SK-N-SH treated with all-trans-retinoic acid at 6 μM for 48 hours (cell line): Measurements from ENCODE around the gene HCK.

Source experiments
- ATAC-seq: fragments of 200-7000 bp; cut with Tn5 transposase; 3 replicates; pipeline ENCODE4 v1.9.1; 2020; ENCODE audit warnings: mild to moderate bottlenecking, moderate library complexity
- ARNTL ChIP-seq: fragments of 450-650 bp; formaldehyde crosslinking; IDR thresholded peaks from 2 replicates; pipeline ENCODE4 v1.5.0; 2020; ENCODE audit warnings: low read depth, mild to moderate bottlenecking, moderate library complexity, borderline replicate concordance
- BACH2 ChIP-seq: fragments of 250-450 bp; sonication (Bioruptor Pico); IDR thresholded peaks from 2 replicates; pipeline ENCODE4 v1.9.0; 2021; ENCODE audit warnings: mild to moderate bottlenecking, borderline replicate concordance
- CSDC2 ChIP-seq: fragments of 250-450 bp; sonication (Bioruptor Pico); IDR thresholded peaks from 2 replicates; pipeline ENCODE4 v1.5.0; 2020; ENCODE audit warnings: mild to moderate bottlenecking, moderate library complexity
- CSRNP3 ChIP-seq: fragments of 250-450 bp; sonication (Bioruptor Pico); IDR thresholded peaks from 2 replicates; pipeline ENCODE4 v1.5.1; 2021; ENCODE audit warnings: mild to moderate bottlenecking, moderate library complexity
- ESRRG ChIP-seq: fragments of 250-450 bp; sonication (Bioruptor Pico); IDR thresholded peaks from 2 replicates; pipeline ENCODE4 v1.6.1; 2021; ENCODE audit warnings: mild to moderate bottlenecking
- GLIS3 ChIP-seq: fragments of 250-450 bp; sonication (Bioruptor Pico); IDR thresholded peaks from 2 replicates; pipeline ENCODE4 v1.5.0; 2020; ENCODE audit warnings: mild to moderate bottlenecking, moderate library complexity
- ISL1 ChIP-seq: fragments of 250-450 bp; sonication (Bioruptor Pico); IDR thresholded peaks from 2 replicates; pipeline ENCODE4 v2.1.2; 2022; ENCODE audit warnings: mild to moderate bottlenecking, moderate library complexity
- OSR1 ChIP-seq: fragments of 250-450 bp; sonication (Bioruptor Pico); IDR thresholded peaks from 2 replicates; pipeline ENCODE4 v1.8.0; 2022; ENCODE audit warnings: moderate library complexity, mild to moderate bottlenecking, inconsistent platforms
- PATZ1 ChIP-seq: fragments of 250-450 bp; sonication (Bioruptor Pico); IDR thresholded peaks from 2 replicates; pipeline ENCODE4 v1.8.0; 2020; ENCODE audit warnings: mild to moderate bottlenecking, moderate library complexity, borderline replicate concordance
- PPARA ChIP-seq: fragments of 250-450 bp; sonication (Bioruptor Pico); IDR thresholded peaks from 2 replicates; pipeline ENCODE4 v1.5.0; 2020; ENCODE audit warnings: mild to moderate bottlenecking, borderline replicate concordance
- RARB ChIP-seq: fragments of 250-450 bp; sonication (Bioruptor Pico); IDR thresholded peaks from 2 replicates; pipeline ENCODE4 v1.8.0; 2021; ENCODE audit warnings: mild to moderate bottlenecking, moderate library complexity
- SNAI2 ChIP-seq: fragments of 250-450 bp; sonication (Bioruptor Pico); IDR thresholded peaks from 2 replicates; pipeline ENCODE4 v1.5.0; 2020; ENCODE audit warnings: mild to moderate bottlenecking, moderate library complexity
- TCF4 ChIP-seq: fragments of 250-450 bp; sonication (Bioruptor Pico); IDR thresholded peaks from 2 replicates; pipeline ENCODE4 v1.8.0; 2021; ENCODE audit warnings: mild to moderate bottlenecking, moderate library complexity, borderline replicate concordance
- TOX ChIP-seq: fragments of 250-450 bp; sonication (Bioruptor Pico); IDR thresholded peaks from 2 replicates; pipeline ENCODE4 v1.8.0; 2021; ENCODE audit warnings: mild to moderate bottlenecking, moderate library complexity, borderline replicate concordance
- ZC3H10 ChIP-seq: fragments of 250-450 bp; sonication (Bioruptor Pico); IDR thresholded peaks from 2 replicates; pipeline ENCODE4 v1.5.1; 2021; ENCODE audit warnings: mild to moderate bottlenecking, moderate library complexity
- ZFP30 ChIP-seq: fragments of 450-650 bp; formaldehyde crosslinking; IDR thresholded peaks from 2 replicates; pipeline ENCODE4 v1.5.0; 2022; ENCODE audit warnings: mild to moderate bottlenecking, moderate library complexity
- ZNF565 ChIP-seq: fragments of 450-650 bp; formaldehyde crosslinking; conservative IDR thresholded peaks from 2 replicates; pipeline ENCODE4 v1.5.0; 2020; ENCODE audit warnings: low read depth, mild to moderate bottlenecking, moderate library complexity
- ZNF70 ChIP-seq: fragments of 450-650 bp; formaldehyde crosslinking; IDR thresholded peaks from 2 replicates; pipeline ENCODE4 v1.5.0; 2020; ENCODE audit warnings: mild to moderate bottlenecking, moderate library complexity
- ZNF8 ChIP-seq: fragments of 450-650 bp; formaldehyde crosslinking; IDR thresholded peaks from 2 replicates; pipeline ENCODE4 v1.5.0; 2020; ENCODE audit warnings: mild to moderate bottlenecking, moderate library complexity
- TF ChIP-seq, protein P1 (sequence below): fragments of 250-450 bp; sonication (Bioruptor Pico); IDR thresholded peaks from 2 replicates; pipeline ENCODE4 v1.5.0; 2020; ENCODE audit warnings: mild to moderate bottlenecking, moderate library complexity

The HCK gene

DNA sequence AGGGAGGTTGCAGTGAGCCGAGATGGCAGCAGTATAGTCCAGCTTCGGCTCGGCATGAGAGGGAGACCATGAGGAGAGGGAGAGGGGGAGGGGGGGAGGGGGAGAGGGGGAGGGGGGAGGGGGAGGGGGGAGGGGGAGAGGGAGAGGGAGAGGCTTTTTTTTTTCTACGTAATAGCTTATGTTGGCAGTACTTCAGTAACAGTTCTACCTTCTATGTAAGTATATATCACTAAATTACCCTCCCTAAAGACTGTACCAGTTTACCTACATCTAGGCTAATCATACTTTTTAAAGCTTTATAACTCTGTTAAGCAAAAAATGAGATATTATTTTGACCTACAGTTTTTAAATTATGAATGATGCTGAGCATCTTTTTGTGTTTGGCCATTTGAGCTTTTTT is 71.0 kb downstream of the HCK start:
- TF ChIP-seq CSRNP3 (CRISPR knock-in tag), result no peak
- TF ChIP-seq ZC3H10, result no peak
- TF ChIP-seq ZNF70 (CRISPR knock-in tag), result no peak
- TF ChIP-seq GLIS3 (CRISPR knock-in tag), result no peak
- TF ChIP-seq PATZ1 (CRISPR knock-in tag), result no peak
- no peak for TF ChIP-seq PPARA
- no peak for TF ChIP-seq OSR1
- TF ChIP-seq TCF4 (CRISPR knock-in tag), result no peak
- TF ChIP-seq, protein P1, sequence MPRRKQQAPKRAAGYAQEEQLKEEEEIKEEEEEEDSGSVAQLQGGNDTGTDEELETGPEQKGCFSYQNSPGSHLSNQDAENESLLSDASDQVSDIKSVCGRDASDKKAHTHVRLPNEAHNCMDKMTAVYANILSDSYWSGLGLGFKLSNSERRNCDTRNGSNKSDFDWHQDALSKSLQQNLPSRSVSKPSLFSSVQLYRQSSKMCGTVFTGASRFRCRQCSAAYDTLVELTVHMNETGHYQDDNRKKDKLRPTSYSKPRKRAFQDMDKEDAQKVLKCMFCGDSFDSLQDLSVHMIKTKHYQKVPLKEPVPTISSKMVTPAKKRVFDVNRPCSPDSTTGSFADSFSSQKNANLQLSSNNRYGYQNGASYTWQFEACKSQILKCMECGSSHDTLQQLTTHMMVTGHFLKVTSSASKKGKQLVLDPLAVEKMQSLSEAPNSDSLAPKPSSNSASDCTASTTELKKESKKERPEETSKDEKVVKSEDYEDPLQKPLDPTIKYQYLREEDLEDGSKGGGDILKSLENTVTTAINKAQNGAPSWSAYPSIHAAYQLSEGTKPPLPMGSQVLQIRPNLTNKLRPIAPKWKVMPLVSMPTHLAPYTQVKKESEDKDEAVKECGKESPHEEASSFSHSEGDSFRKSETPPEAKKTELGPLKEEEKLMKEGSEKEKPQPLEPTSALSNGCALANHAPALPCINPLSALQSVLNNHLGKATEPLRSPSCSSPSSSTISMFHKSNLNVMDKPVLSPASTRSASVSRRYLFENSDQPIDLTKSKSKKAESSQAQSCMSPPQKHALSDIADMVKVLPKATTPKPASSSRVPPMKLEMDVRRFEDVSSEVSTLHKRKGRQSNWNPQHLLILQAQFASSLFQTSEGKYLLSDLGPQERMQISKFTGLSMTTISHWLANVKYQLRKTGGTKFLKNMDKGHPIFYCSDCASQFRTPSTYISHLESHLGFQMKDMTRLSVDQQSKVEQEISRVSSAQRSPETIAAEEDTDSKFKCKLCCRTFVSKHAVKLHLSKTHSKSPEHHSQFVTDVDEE (CRISPR knock-in tag), result no peak
- TF ChIP-seq ZNF8, result no peak
- no peak for TF ChIP-seq TOX (CRISPR knock-in tag)
- TF ChIP-seq BACH2 (CRISPR knock-in tag), result no peak
- no peak for ATAC-seq

DNA sequence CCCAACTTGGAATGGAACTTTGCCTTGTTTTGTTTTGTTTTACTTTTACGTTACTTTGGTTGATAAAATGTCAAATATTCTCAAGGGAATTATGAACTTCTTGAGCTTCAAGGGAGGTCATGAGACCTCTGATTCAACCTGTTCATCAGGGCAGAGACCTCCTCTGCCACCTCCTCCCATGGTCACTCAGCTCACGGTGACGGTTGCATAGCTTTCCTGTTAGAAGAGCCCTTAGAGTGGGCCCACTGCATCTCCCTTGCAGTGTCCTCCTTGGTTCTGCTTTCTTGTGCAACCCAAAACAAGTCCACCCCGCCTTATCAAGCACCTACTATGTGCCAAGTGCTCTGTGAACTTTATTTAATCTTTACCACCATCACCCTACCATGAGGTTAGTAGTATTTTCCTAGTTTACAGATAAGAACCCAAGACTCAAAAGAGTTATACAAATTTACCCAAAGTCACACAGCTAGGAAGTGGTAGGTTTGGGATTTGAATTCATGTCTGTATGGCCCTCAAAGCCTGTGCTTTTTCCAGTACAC is 72.9 kb downstream of the HCK start:
- TF ChIP-seq ZFP30 (CRISPR knock-in tag), result no peak
- no peak for TF ChIP-seq ZC3H10
- no peak for TF ChIP-seq OSR1
- no peak for TF ChIP-seq ISL1 (CRISPR knock-in tag)
- no peak for TF ChIP-seq ARNTL (CRISPR knock-in tag)
- no peak for TF ChIP-seq ZNF8
- TF ChIP-seq ESRRG (CRISPR knock-in tag), result no peak
- TF ChIP-seq PATZ1 (CRISPR knock-in tag), result no peak
- TF ChIP-seq SNAI2 (CRISPR knock-in tag), result no peak
- TF ChIP-seq RARB (CRISPR knock-in tag), result no peak
- TF ChIP-seq ZNF70 (CRISPR knock-in tag), result no peak
- TF ChIP-seq CSRNP3 (CRISPR knock-in tag), result no peak
- TF ChIP-seq GLIS3 (CRISPR knock-in tag), result no peak
- no peak for ATAC-seq

- no peak for ATAC-seq
- TF ChIP-seq RARB (CRISPR knock-in tag) (no peak), ZNF8 (no peak), PATZ1 (CRISPR knock-in tag) (no peak), BACH2 (CRISPR knock-in tag) (no peak), CSDC2 (CRISPR knock-in tag) (no peak), ZNF565 (CRISPR knock-in tag) (no peak), ESRRG (CRISPR knock-in tag) (no peak)
- TF ChIP-seq, protein P1 (CRISPR knock-in tag), result no peak
These were observed 73.5 kb downstream of the HCK start for GRCh38 chr20:32125506-32125905.
